H9 (cell line): ENCODE results near the gene TCF4. TPM values are rescaled to one million over a fixed set of nuclear protein-coding genes. Genes with fewer than 3 reads are reported as not detected.

ENCODE experiments used
- DNase-seq: peaks from one replicate; pipeline ENCODE4 v3.0.0-alpha.2; 2017
- H2AFZ ChIP-seq: one replicate; pipeline ENCODE4 v1.6.1; 2013; ENCODE audit warnings: mild to moderate bottlenecking, low read length, control low read depth, moderate library complexity
- H2AK5ac ChIP-seq: 2 replicates; pipeline ENCODE4 v1.6.1; 2013; ENCODE audit warnings: low read length, control low read depth, mixed read lengths; ENCODE audit not compliant: insufficient read length
- H2BK120ac ChIP-seq: one replicate; pipeline ENCODE4 v1.6.1; 2013; ENCODE audit warnings: low read depth, mild to moderate bottlenecking, low read length, control low read depth, inconsistent platforms; ENCODE audit not compliant: poor library complexity, severe bottlenecking
- H2BK12ac ChIP-seq: 2 replicates; pipeline ENCODE4 v1.6.1; 2013; ENCODE audit warnings: low read length, control low read depth, mixed read lengths, low read depth; ENCODE audit not compliant: insufficient read length
- H2BK15ac ChIP-seq: 2 replicates; pipeline ENCODE4 v1.6.1; 2013; ENCODE audit warnings: low read depth, low read length, control low read depth
- H2BK20ac ChIP-seq: one replicate; pipeline ENCODE4 v1.6.1; 2013; ENCODE audit warnings: low read depth, mild to moderate bottlenecking, low read length, control low read depth, inconsistent platforms; ENCODE audit not compliant: poor library complexity, severe bottlenecking
- H2BK5ac ChIP-seq: 2 replicates; pipeline ENCODE4 v1.6.1; 2013; ENCODE audit warnings: low read length, control low read depth, mixed read lengths; ENCODE audit not compliant: insufficient read length
- H3K14ac ChIP-seq: 2 replicates; pipeline ENCODE4 v1.6.1; 2013; ENCODE audit warnings: low read length, control low read depth; ENCODE audit not compliant: insufficient read depth
- H3K18ac ChIP-seq: 2 replicates; pipeline ENCODE4 v1.6.1; 2013; ENCODE audit warnings: low read depth, mild to moderate bottlenecking, mixed read lengths, low read length, control low read depth; ENCODE audit not compliant: insufficient read length
- H3K23ac ChIP-seq: 2 replicates; pipeline ENCODE4 v1.6.1; 2013; ENCODE audit warnings: low read length, control low read depth, mixed read lengths, low read depth; ENCODE audit not compliant: insufficient read length
- H3K23me2 ChIP-seq: 2 replicates; pipeline ENCODE4 v1.6.1; 2013; ENCODE audit warnings: low read depth, mild to moderate bottlenecking, mixed read lengths, low read length, control low read depth; ENCODE audit not compliant: insufficient read length, poor library complexity, severe bottlenecking
- H3K27ac ChIP-seq: 2 replicates; pipeline ENCODE4 v1.5.1; 2013; ENCODE audit warnings: low read length, control low read depth, mixed read lengths, low read depth; ENCODE audit not compliant: insufficient read length
- H3K27me3 ChIP-seq: 2 replicates; pipeline ENCODE4 v1.6.1; 2013; ENCODE audit warnings: low read length, control low read depth, inconsistent platforms; ENCODE audit not compliant: insufficient read depth
- H3K4ac ChIP-seq: 2 replicates; pipeline ENCODE4 v1.6.1; 2013; ENCODE audit warnings: low read depth, mild to moderate bottlenecking, control low read depth, inconsistent platforms, low read length, moderate library complexity
- H3K4me1 ChIP-seq: 2 replicates; pipeline ENCODE4 v1.6.1; 2013; ENCODE audit warnings: low read length, control low read depth, inconsistent platforms; ENCODE audit not compliant: insufficient read depth
- H3K4me2 ChIP-seq: 2 replicates; pipeline ENCODE4 v1.6.1; 2013; ENCODE audit warnings: low read length, control low read depth, mixed read lengths; ENCODE audit not compliant: insufficient read length, insufficient read depth
- H3K56ac ChIP-seq: 2 replicates; pipeline ENCODE4 v1.6.1; 2013; ENCODE audit warnings: low read depth, mild to moderate bottlenecking, mixed read lengths, low read length, control low read depth; ENCODE audit not compliant: insufficient read length
- H3K79me1 ChIP-seq: 2 replicates; pipeline ENCODE4 v1.6.1; 2013; ENCODE audit warnings: low read depth, mild to moderate bottlenecking, moderate library complexity, low read length, control low read depth, inconsistent platforms; ENCODE audit not compliant: insufficient read depth, poor library complexity, severe bottlenecking
- H3K79me2 ChIP-seq: 2 replicates; pipeline ENCODE4 v1.6.1; 2013; ENCODE audit warnings: low read length, control low read depth, inconsistent platforms; ENCODE audit not compliant: insufficient read depth
- H3K9ac ChIP-seq: 2 replicates; pipeline ENCODE4 v1.6.1; 2013; ENCODE audit warnings: low read length, control low read depth, mixed read lengths; ENCODE audit not compliant: insufficient read length; ENCODE audit errors: extremely low read depth
- H3K9me3 ChIP-seq: one replicate; pipeline ENCODE4 v1.6.1; 2013; ENCODE audit warnings: low read depth, low read length, inconsistent platforms; ENCODE audit not compliant: control insufficient read depth
- H3T11ph ChIP-seq: one replicate; pipeline ENCODE4 v1.6.1; 2013; ENCODE audit warnings: mild to moderate bottlenecking, low read length, control low read depth, inconsistent platforms
- H4K20me1 ChIP-seq: one replicate; pipeline ENCODE4 v1.6.1; 2013; ENCODE audit not compliant: control insufficient read depth, insufficient read length, insufficient read depth
- H4K5ac ChIP-seq: 2 replicates; pipeline ENCODE4 v1.6.1; 2013; ENCODE audit warnings: low read depth, mild to moderate bottlenecking, mixed read lengths, low read length, control low read depth; ENCODE audit not compliant: insufficient read length
- H4K8ac ChIP-seq: replicated peaks from 2 replicates; pipeline ENCODE4 v1.6.1; 2013; ENCODE audit warnings: low read length, control low read depth, mixed read lengths, low read depth; ENCODE audit not compliant: insufficient read length
- H4K91ac ChIP-seq: 2 replicates; pipeline ENCODE4 v1.6.1; 2013; ENCODE audit warnings: low read depth, mild to moderate bottlenecking, moderate library complexity, mixed read lengths, low read length, control low read depth; ENCODE audit not compliant: insufficient read length
- H3K27ac Mint-ChIP-seq, 3 experiments: 2 replicates in 2 of 3; 3 replicates in 1 of 3; pipeline ENCODE4 v1.8.0; 2020 to 2021; ENCODE audit warnings: mixed read lengths in 3 of 3, mild to moderate bottlenecking in 1 of 3, moderate library complexity in 1 of 3
- H3K27me3 Mint-ChIP-seq: 2 replicates; pipeline ENCODE4 v1.8.0; 2021; ENCODE audit warnings: low read depth, mild to moderate bottlenecking, moderate library complexity, mixed read lengths
- H3K36me3 Mint-ChIP-seq, 3 experiments: 2 replicates in 2 of 3; 3 replicates in 1 of 3; pipeline ENCODE4 v1.8.0; 2020 to 2021; ENCODE audit warnings: low read depth in 3 of 3, mixed read lengths in 3 of 3; ENCODE audit not compliant: insufficient read depth in 1 of 3
- H3K4me1 Mint-ChIP-seq, 2 experiments: 2 replicates each; pipeline ENCODE4 v1.8.0; 2020; ENCODE audit warnings: mixed read lengths in 2 of 2
- H3K4me3 Mint-ChIP-seq, 2 experiments: 2 replicates in 1 of 2; 3 replicates in 1 of 2; pipeline ENCODE4 v1.8.0; 2020 to 2021; ENCODE audit warnings: mild to moderate bottlenecking in 2 of 2, mixed read lengths in 2 of 2, moderate library complexity in 1 of 2
- H3K9me3 Mint-ChIP-seq, 2 experiments: 2 replicates in 1 of 2; 3 replicates in 1 of 2; pipeline ENCODE4 v1.8.0; 2020; ENCODE audit warnings: mild to moderate bottlenecking in 2 of 2, mixed read lengths in 2 of 2, moderate library complexity in 1 of 2
- WGBS: extraction: QIAGEN DNeasy Blood & Tissue Kit; methylation state at CpG from one replicate; pipeline ENCODE4 v1.1.7; 2013; ENCODE audit warnings: missing lambda C conversion rate, low lambda C conversion rate, mixed read lengths; ENCODE audit not compliant: insufficient read length; ENCODE audit errors: extremely low coverage; 5-methylcytosine and 5-hydroxymethylcytosine counted together
- total RNA-seq: library from RNA; stranded (reverse); gene quantifications from 2 replicates; pipeline ENCODE4 v1.2.1, GENCODE V29; 2021
- TF ChIP-seq, protein P1 (sequence below): fragments of 200-600 bp; sonication (generic); conservative IDR thresholded peaks from 3 replicates; pipeline ENCODE4 v1.8.0; 2021; ENCODE audit warnings: antibody characterized with exemption, mild to moderate bottlenecking

Gene TCF4
- total RNA-seq, 1 experiment from 2014 or later: 99.4 TPM

- Mint-ChIP-seq H3K36me3 (no peaks in the 10 kb centered on the region), H3K4me1 (peaks cover 33 to 44% of the 10 kb centered on the region in 2 experiments), H3K27me3 (no peaks in the 10 kb centered on the region; the same call in 1 of the 2 replicates), H3K4me3 (peak overlapping the region; percentile 85 to 86), H3K9me3 (no peaks in the 10 kb centered on the region), H3K27ac (peak overlapping the region in 2 of 3 experiments; percentile 63 to 87; a peak in 3 of 7 replicates)
- Histone ChIP-seq H3K4ac (no peak overlapping the region), H2BK20ac (no peak overlapping the region), H2BK5ac (no peak overlapping the region), H2BK120ac (no peak overlapping the region), H4K91ac (no peak overlapping the region), H4K8ac (no peak overlapping the region), H2AK5ac (no peak overlapping the region), H3K79me1 (no peaks in the 10 kb centered on the region), H3K56ac (no peak overlapping the region), H3K27me3 (no peaks in the 10 kb centered on the region), H3K27ac (no peak overlapping the region), H3K9ac (peak overlapping the region; percentile 36), H2AFZ (no peak overlapping the region), H3K14ac (no peak overlapping the region), H2BK12ac (no peak overlapping the region), H3T11ph (no peak overlapping the region), H3K4me2 (peak overlapping the region; percentile 80), H4K5ac (no peak overlapping the region), H3K79me2 (no peaks in the 10 kb centered on the region), H3K18ac (no peak overlapping the region), H2BK15ac (no peak overlapping the region), H3K9me3 (no peaks in the 10 kb centered on the region), H3K23ac (no peak overlapping the region), H4K20me1 (no peaks in the 10 kb centered on the region), H3K23me2 (peaks cover 9% of the 10 kb centered on the region), H3K4me1 (no peaks in the 10 kb centered on the region; the same call in 1 of the 2 replicates)
- TF ChIP-seq, protein P1, sequence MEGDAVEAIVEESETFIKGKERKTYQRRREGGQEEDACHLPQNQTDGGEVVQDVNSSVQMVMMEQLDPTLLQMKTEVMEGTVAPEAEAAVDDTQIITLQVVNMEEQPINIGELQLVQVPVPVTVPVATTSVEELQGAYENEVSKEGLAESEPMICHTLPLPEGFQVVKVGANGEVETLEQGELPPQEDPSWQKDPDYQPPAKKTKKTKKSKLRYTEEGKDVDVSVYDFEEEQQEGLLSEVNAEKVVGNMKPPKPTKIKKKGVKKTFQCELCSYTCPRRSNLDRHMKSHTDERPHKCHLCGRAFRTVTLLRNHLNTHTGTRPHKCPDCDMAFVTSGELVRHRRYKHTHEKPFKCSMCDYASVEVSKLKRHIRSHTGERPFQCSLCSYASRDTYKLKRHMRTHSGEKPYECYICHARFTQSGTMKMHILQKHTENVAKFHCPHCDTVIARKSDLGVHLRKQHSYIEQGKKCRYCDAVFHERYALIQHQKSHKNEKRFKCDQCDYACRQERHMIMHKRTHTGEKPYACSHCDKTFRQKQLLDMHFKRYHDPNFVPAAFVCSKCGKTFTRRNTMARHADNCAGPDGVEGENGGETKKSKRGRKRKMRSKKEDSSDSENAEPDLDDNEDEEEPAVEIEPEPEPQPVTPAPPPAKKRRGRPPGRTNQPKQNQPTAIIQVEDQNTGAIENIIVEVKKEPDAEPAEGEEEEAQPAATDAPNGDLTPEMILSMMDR: no peak
- DNase-seq: peak; percentile 85
- WGBS: no CpG with 5 or more reads among the region's 31 CpGs
These were observed 266.5 kb downstream of the TCF4 start for GRCh38 chr18:55321265-55322177.
